ENCODE results near the gene C4BPA. TPM values are rescaled to one million over a fixed set of nuclear protein-coding genes. Genes with fewer than 3 reads are reported as not detected.

Gene C4BPA
- total RNA-seq, 1 donor from 2014 or later: not detected

Other genes starting within 250 kb of the C4BPA start
- not detected in 2 replicates for gene IL20, start 238.6 kb upstream of the C4BPA start, total RNA-seq
- 5.1 and 5.9 TPM in 2 replicates for gene IL24, start 206.8 kb upstream of the C4BPA start, total RNA-seq
- gene FCMR, start 182.3 kb upstream of the C4BPA start, total RNA-seq: 19.6 and 23.2 TPM in 2 replicates
- 0.07 TPM in 1 of 2 replicates, not detected in the other for gene PIGR, start 157.8 kb upstream of the C4BPA start, total RNA-seq
- gene FCAMR, start 133.8 kb upstream of the C4BPA start, total RNA-seq: not detected in 2 replicates
- gene C1orf116, start 71.5 kb upstream of the C4BPA start, total RNA-seq: not detected in 2 replicates
- gene YOD1, start 53.0 kb upstream of the C4BPA start, total RNA-seq: 7.8 and 8.0 TPM in 2 replicates
- 2.6 and 3.5 TPM in 2 replicates for gene PFKFB2, start 51.0 kb upstream of the C4BPA start, total RNA-seq
- gene C4BPB, start 15.4 kb upstream of the C4BPA start, total RNA-seq: 0.43 and 0.82 TPM in 2 replicates
- gene CD55, start 217.4 kb downstream of the C4BPA start, total RNA-seq: 133 and 142 TPM in 2 replicates